ENCODE data around the gene LRMDA.

The LRMDA gene

DNA sequence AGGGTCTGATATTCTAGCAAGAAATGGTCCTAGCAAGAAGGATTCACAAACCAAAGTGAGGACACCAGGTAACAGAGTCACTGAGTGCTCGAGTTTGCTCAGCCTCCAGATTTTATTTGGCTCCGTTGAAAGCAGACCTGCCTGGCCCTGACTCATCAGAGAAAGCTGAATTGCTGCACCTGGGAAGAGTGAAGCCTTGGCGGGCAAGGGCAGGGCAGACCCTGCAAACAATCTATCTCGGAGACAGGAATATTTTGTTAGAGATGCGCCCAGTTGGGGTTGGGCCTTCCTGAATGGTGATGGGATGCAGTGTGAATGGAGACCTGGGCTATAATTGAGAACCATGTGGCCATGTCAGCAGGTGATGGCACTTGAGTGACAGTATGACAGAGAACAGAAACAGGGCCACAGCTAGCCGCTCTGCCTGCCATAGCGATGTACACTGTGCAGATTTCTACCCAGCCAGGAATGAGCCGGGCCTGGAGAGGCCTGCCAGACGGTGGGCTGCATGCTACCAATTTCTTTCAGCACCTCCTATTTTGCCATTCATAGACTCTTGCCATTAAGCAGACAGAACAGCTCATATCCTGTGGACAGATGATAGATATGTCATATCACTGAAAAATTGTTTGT, 744.2 kb downstream of the LRMDA start:
- no peak overlapping the region for H3K27ac Mint-ChIP-seq
- DNase-seq: no peak
- H3K4me3 Mint-ChIP-seq: no peak overlapping the region

DNA sequence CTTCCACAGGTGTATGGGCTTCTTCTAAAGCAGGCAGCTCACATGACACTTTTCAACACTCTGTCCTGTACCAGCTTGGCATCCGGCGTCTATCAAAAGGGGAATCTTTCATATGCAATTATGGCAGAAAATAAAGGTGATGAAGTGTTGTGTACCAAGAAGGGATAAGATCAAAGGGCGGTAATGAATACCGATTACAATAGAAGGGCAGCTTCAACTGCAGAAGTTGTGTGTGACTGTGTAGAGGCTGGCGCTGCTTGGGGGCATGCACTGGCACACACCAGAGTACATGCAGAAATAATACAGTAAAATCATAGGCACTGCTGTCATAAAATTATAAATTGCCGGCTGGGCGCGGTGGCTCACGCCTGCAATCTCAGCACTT, 744.7 kb downstream of the LRMDA start:
- Mint-ChIP-seq H3K4me1 (ENCODE audit: low read depth in 2 of 2) (no peaks in the 10 kb centered on the region), H3K27me3 (no peaks in the 10 kb centered on the region), H3K36me3 (ENCODE audit: insufficient read depth) (no peaks in the 10 kb centered on the region), H3K9me3 (peaks cover 6 to 16% of the 10 kb centered on the region in 2 donors), H3K4me3 (no peak overlapping the region), H3K27ac (no peak overlapping the region)
- DNase-seq: no peak
- ATAC-seq (replicated peaks): no peak

More for the DNA sequence above, 744.2 kb downstream of the LRMDA start:
- no peak for ATAC-seq (replicated peaks)
- Mint-ChIP-seq H3K27me3 (no peaks in the 10 kb centered on the region), H3K9me3 (peaks cover 6 to 14% of the 10 kb centered on the region in 2 donors), H3K36me3 (ENCODE audit: insufficient read depth) (no peaks in the 10 kb centered on the region), H3K4me1 (ENCODE audit: low read depth in 2 of 2) (no peaks in the 10 kb centered on the region)

DNA sequence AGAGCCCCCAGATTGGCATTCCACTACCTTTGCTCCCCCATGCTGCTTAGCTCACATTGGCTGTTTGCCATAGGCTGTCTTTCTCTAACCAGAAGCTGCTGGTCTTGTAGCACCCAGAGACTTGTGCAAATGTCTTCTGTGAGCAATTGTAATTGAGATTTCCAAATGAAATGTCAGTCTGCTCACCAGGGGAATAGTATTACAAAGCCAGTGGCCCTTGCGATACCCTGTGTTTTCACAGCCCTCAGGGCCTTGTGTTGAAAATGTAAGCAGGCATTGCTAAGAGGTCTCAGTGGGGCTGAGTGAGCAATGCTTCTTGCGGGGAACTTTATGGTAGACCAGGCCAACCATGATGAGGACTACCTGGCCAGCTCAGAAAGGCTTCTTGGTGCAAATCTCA, 746.5 kb downstream of the LRMDA start:
- no peak overlapping the region for H3K27ac Mint-ChIP-seq
- no peaks in the 10 kb centered on the region for H3K36me3 Mint-ChIP-seq (ENCODE audit: insufficient read depth)
- H3K4me1 Mint-ChIP-seq (ENCODE audit: low read depth in 2 of 2): no peaks in the 10 kb centered on the region
- no peak for ATAC-seq (replicated peaks)
- H3K4me3 Mint-ChIP-seq: no peak overlapping the region
- H3K27me3 Mint-ChIP-seq: no peaks in the 10 kb centered on the region
- no peak for DNase-seq
- peaks cover 6 to 14% of the 10 kb centered on the region in 2 donors for H3K9me3 Mint-ChIP-seq

DNA sequence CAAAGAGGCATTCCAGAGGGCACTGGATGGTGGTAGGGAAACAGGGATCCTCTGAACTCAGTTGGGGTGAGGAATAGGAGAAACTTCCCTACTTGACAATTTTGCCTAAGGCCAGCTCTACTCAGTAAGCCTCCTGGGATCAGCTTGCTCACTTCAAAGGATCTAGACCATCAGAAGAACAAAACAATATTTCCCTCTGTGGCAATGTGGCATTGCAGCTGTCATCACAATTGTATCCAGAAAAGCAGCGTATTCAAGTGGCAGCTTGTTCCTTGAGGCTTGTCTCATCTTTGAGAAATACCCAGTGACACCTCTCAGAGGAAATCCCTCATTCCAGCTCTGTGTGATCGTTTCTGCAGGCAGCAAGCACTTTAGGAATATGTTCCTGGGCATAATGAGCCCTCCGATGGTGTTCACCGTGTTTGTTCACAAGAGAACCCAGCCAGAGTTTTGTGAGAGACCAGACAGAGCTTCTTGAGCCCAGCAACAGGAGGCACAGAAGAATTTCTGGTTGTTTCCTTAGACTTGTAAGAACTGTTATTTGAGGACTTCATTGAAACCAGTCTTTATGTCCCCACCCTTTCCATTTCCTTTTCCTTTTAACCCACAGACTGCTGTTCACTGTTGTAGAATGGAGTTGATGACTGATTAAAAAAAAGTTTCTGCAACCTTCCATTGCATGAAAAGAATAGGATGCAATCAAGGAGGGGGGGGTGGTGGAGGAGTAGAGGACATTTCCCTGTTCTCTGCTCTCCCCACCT, 747.3 kb downstream of the LRMDA start:
- no peak for ATAC-seq (replicated peaks)
- no peak overlapping the region for H3K4me3 Mint-ChIP-seq

DNA sequence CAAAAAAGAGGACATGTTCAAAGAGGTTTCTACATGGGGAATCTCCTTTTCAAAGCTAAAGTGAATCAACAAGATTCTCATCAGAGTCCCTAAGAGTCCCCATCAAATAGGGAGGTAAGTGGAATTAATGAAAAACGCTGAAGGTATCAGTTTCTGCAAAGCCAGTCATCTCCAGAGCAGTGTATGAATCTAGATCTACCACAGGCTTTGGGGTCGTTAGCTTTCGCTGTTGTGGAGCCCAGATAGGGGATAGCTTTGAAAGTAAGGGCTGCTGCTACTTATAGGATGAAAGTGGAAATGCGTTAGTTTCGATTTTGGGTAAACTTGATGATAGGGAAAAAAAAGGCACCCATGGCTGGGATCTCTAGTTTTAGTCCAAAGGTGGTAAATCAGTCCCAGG, 748.4 kb downstream of the LRMDA start:
- Mint-ChIP-seq H3K36me3 (ENCODE audit: insufficient read depth) (no peaks in the 10 kb centered on the region), H3K27ac (no peak overlapping the region), H3K27me3 (no peaks in the 10 kb centered on the region), H3K9me3 (peaks cover 6 to 14% of the 10 kb centered on the region in 2 donors), H3K4me3 (no peak overlapping the region), H3K4me1 (ENCODE audit: low read depth in 2 of 2) (no peaks in the 10 kb centered on the region)
- ATAC-seq (replicated peaks) (no peak), DNase-seq (no peak)

More for the DNA sequence above, 747.3 kb downstream of the LRMDA start:
- H3K36me3 Mint-ChIP-seq (ENCODE audit: insufficient read depth): no peaks in the 10 kb centered on the region
- no peak for DNase-seq
- no peaks in the 10 kb centered on the region for H3K27me3 Mint-ChIP-seq
- no peaks in the 10 kb centered on the region for H3K4me1 Mint-ChIP-seq (ENCODE audit: low read depth in 2 of 2)
- H3K9me3 Mint-ChIP-seq: peaks cover 6 to 14% of the 10 kb centered on the region in 2 donors
- H3K27ac Mint-ChIP-seq: no peak overlapping the region

DNA sequence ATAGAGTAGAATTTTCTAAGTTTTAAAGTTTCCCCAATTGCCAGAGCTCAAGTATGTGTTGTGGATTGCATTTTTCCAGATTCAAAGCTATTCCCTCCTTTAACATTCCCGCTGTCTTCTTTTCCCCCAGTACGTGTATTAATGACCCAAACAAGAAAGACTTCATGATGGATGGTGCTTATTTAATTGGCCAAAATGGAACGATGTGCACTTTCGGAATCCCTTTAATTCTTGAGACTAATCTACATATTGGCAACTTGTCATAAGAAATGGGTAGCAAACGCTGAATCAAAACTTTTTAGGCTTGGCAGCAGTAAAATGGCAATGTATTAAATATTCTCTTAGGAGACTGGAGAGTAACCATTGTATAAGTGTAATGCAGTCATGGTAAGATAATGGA, 753.2 kb downstream of the LRMDA start:
- no peak for DNase-seq
- Mint-ChIP-seq H3K36me3 (ENCODE audit: insufficient read depth) (no peaks in the 10 kb centered on the region), H3K4me3 (no peak overlapping the region), H3K27me3 (no peaks in the 10 kb centered on the region), H3K9me3 (peaks cover 2 to 9% of the 10 kb centered on the region in 2 donors), H3K4me1 (ENCODE audit: low read depth in 2 of 2) (no peaks in the 10 kb centered on the region), H3K27ac (no peak overlapping the region)
- no peak for ATAC-seq (replicated peaks)

DNA sequence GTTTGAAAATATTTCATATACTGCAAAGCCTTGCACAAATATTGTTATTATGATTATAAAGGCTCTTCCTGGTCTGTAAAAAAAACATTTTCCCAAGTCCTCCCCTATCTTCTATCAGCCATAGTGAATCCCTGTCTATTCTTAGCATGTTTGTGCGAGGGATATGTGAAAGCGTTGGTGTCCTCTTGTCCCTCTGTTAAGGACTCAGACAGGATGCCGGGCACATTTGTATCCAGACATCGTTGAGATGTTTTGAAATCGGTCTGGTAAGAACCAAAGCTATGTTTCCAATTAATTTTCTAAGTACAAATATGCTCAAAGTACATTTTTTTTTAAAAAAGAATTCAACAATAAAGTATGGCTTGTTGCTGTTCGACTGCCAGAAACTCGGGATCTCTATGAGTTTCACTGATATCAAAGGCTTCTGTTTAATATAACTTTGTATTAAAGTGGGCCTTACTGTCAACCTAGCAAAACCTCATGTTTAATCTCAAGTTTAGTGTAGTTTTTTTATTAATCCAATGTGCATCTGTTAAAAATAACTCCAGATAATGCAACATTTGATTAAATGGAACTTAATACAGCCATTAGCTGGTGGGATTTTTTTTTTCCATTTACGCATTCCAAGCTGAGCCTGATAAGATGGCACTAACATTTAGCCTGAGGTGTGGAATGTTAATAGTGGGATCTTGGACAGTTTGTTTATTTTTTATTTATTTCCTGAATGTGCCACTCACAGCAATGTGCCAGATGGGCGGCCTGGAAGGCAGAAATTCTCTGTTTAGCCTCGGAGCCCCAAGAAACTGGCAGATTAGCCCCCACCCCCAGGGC, 754.3 kb downstream of the LRMDA start:
- no peaks in the 10 kb centered on the region for H3K27me3 Mint-ChIP-seq
- no peak for ATAC-seq (replicated peaks)
- H3K4me3 Mint-ChIP-seq: no peak overlapping the region
- H3K9me3 Mint-ChIP-seq: peaks cover 0 to 9% of the 10 kb centered on the region in 2 donors
- no peak for DNase-seq
- no peak overlapping the region for H3K27ac Mint-ChIP-seq
- no peaks in the 10 kb centered on the region for H3K4me1 Mint-ChIP-seq (ENCODE audit: low read depth in 2 of 2)
- no peaks in the 10 kb centered on the region for H3K36me3 Mint-ChIP-seq (ENCODE audit: insufficient read depth)

DNA sequence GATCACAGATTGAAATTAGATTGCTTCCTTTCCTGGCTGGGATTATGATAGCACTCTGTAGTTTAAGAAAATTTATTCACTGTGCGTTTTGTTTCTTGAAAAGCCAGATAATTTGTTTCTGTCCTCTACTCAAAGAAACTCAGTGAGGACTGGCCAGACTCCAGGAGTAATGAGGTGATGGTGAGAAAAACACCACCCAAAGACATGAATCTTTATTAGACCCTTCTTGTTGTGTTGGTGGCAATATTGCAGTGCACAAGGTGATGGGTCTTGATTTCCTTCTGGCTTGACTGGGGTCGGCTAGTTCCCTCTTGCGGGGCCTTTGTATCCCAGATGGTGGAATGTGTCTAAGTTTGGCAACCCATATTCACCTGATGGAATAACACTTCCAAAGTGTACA, 756.8 kb downstream of the LRMDA start:
- Mint-ChIP-seq H3K4me1 (ENCODE audit: low read depth in 2 of 2) (no peaks in the 10 kb centered on the region), H3K27ac (no peak overlapping the region), H3K9me3 (no peaks in the 10 kb centered on the region), H3K36me3 (ENCODE audit: insufficient read depth) (no peaks in the 10 kb centered on the region), H3K4me3 (no peak overlapping the region), H3K27me3 (no peaks in the 10 kb centered on the region)
- ATAC-seq (replicated peaks): no peak
- DNase-seq: no peak

DNA sequence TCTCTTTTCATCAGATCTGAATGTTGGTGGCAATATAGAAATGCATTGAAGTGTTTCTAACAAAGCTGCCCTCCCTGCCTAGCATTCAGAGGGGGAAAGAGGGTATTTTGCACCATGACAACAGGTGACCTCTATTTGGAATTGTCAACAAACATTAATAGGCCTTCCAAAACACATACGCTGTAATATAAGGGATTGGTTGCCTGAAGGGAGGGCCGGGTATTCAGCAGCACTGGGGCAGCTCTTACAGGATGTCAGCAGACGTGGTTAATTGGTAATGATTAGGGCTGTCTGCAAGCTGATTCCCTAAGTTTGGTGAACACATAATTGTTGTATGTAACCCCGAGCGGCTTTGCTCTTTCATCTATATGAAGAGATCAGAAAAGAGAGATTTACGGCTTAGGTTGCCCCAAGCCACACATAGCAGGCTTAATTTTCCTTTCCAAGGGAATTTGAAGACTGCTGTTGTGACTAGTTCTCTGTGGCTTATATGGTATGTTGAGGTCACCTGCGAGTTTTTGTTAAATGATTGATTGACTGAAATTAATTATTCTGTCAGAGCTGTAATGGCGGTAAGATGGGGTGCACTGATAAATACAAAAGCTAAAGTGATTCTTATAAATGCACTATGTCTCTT, 759.3 kb downstream of the LRMDA start:
- peaks cover 4% of the 10 kb centered on the region in 2 donors for H3K9me3 Mint-ChIP-seq
- H3K4me3 Mint-ChIP-seq: no peak overlapping the region
- H3K27ac Mint-ChIP-seq: no peak overlapping the region
- no peaks in the 10 kb centered on the region for H3K36me3 Mint-ChIP-seq (ENCODE audit: insufficient read depth)
- H3K4me1 Mint-ChIP-seq (ENCODE audit: low read depth in 2 of 2): no peaks in the 10 kb centered on the region
- ATAC-seq (replicated peaks) (no peak), DNase-seq (no peak)
- H3K27me3 Mint-ChIP-seq: no peaks in the 10 kb centered on the region

DNA sequence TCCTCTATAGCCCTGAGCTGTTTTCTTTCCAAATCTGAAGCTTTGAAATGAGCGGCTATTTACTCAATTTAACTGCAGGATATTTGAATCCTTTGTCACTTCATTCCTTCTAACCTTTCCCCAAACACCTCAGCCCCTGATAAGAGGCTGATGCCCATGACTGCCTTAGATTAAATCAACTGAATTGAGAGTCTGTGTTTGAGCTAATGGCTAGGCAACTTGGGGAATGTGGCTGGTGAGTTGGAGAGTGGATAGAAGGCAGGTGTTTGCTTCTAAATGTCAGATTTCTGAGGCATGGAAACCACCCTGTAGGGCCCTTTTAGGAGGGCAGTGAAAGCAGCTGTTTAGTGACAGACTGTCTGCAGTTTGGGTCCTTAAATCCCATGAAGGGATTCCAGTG, 759.9 kb downstream of the LRMDA start:
- Mint-ChIP-seq H3K4me1 (ENCODE audit: low read depth in 2 of 2) (no peaks in the 10 kb centered on the region), H3K4me3 (no peak overlapping the region), H3K36me3 (ENCODE audit: insufficient read depth) (no peaks in the 10 kb centered on the region), H3K9me3 (peaks cover 4 to 5% of the 10 kb centered on the region in 2 donors), H3K27me3 (no peaks in the 10 kb centered on the region), H3K27ac (no peak overlapping the region)
- ATAC-seq (replicated peaks): no peak
- no peak for DNase-seq

DNA sequence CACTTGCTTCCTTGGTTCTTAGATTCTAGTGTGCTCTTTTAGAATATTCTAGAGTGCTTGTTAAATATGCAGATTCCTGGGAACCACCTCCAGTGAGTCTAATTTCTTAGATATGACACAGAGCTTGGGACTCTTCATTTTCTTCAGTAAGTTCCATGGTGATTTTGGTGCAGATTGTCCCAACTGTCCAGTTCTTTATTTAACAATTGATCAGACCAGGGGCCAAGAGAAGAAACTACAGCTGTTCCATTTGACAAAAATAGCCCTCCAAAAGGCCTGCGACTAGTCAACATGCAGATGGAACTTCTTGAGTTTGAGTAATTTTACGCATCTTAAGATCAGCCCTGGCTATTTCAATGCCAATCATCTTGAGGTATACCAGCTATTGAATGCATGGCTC, 760.7 kb downstream of the LRMDA start:
- Mint-ChIP-seq H3K4me3 (no peak overlapping the region), H3K36me3 (ENCODE audit: insufficient read depth) (no peaks in the 10 kb centered on the region), H3K4me1 (ENCODE audit: low read depth in 2 of 2) (no peaks in the 10 kb centered on the region), H3K9me3 (peaks cover 4 to 6% of the 10 kb centered on the region in 2 donors), H3K27me3 (no peaks in the 10 kb centered on the region), H3K27ac (no peak overlapping the region)
- no peak for DNase-seq
- no peak for ATAC-seq (replicated peaks)

DNA sequence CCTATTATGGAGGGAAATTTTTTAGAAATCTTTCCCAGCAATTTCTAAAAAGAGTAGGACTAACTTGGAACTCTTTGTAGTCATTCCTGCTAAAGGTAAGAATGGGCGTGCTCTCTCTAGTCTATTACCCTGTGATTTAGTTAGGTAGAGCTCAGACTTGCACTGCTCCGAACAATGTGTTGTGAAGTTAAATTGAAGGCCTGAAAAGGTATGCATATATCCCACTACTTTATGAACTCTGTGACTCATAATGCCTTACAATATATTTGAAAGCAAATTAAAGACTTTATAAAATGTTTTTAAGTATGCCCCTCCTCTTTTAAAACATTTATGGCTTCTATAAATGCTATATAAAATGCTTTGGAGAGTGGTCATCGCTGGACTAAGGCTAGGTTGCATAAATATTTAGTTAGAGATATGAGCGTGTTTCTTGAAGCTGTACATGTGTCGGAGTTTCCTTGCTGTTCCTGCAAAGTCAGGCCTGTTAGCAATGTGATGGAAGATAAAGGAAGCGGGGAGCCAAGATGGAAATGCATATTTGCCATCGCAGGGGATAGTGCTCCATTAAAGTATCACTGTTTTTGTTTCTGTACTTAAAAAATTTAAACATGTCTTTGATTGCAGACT, 761.4 kb downstream of the LRMDA start:
- DNase-seq: no peak
- peaks cover 4 to 6% of the 10 kb centered on the region in 2 donors for H3K9me3 Mint-ChIP-seq
- H3K27me3 Mint-ChIP-seq: no peaks in the 10 kb centered on the region
- ATAC-seq (replicated peaks): no peak
- no peaks in the 10 kb centered on the region for H3K36me3 Mint-ChIP-seq (ENCODE audit: insufficient read depth)
- H3K4me3 Mint-ChIP-seq: no peak overlapping the region
- no peaks in the 10 kb centered on the region for H3K4me1 Mint-ChIP-seq (ENCODE audit: low read depth in 2 of 2)
- no peak overlapping the region for H3K27ac Mint-ChIP-seq
